ENCODE measurements around the gene PLEKHA7.
"Not testable (repeated sequence)": the region's sequence is repeated elsewhere in the genome, so short reads cannot be mapped to it uniquely, and the experiment has no call there.

Gene PLEKHA7

DNA sequence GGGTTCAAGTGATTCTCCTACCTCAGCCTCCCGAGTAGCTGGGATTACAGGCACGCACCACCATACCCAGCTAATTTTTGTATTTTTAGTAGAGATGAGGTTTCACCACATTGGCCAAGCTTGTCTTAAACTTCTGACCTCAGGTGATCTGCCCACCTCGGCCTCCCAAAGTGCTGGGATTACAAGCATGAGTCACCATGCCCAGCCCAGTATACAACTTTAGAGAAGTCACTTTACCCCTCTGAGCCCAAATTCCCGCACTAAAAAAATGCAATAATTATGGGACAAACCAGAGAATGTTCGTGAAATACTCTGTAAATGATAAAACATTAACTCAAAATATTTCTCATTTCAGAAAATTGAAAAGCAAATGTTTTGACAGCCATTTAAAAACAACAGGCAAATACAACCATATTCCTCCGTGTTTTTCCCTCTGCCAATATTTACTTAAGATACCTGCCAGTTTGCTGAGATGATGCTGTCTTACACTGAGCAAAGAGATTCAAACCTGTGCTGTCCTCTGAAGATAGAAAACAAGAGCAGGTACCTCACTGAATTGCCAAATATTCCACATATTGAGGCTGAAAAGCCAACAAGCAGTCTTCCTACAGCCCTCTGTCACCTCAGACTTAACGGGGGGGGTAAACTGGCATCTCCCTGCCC lies 9.6 kb downstream of the PLEKHA7 start:
- no peak for FAIRE-seq

DNA sequence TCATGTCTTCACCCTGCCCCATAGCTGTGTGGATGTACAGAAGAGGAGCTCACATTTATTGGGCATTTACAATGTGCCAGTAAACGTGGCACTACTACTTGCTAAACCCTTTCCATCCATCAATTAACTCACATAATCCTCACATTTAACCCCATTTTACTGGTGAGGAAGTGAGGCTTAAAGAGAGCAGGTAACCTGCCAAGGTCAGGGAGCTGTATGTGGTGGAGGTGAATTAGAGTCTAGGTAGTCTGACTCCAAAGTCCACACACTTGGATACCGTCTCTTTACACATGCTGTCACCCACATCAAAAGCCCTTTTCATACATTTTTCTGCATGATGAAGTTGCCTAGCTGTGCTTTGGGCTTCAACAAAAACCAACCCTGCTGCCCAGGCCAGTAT lies 10.8 kb downstream of the PLEKHA7 start:
- FAIRE-seq, result no peak

DNA sequence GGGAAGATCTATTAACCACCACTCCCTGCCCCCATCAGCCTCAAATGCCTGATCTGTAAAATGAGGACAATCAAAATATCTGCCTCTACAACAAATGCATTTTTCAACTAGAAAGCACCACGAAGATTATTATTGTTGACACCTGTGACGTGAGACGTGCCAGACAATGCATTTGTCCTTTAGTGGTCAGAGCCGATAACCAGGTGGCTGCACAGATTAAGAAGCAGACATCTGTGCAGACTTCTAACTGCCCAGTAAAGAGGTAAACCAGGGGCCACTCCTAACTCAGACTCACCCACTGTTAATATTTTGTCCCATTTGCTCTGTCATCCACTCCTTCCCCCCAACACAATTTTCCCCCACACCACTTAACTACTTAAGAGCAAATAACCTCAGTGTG lies 11.7 kb downstream of the PLEKHA7 start:
- FAIRE-seq, result no peak

DNA sequence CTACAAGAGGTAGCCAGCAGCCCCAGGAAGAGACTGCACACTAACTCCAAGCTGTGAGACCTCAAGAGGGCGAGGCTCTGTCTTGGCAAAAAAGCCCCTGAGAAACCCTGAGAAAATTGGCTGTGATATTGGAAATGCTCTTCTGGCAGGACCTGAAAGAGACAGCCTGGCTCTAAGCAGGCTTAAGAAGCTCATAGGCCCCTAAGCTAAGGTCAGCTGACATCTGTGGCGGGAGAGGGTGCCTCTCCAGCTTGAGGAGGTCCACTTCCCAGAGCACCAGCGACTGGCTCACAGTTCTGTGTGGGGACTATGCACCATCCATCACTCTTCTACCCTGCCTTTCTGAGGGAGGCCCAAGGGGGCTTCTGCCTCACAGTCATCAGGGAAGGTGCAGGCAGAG lies 12.4 kb downstream of the PLEKHA7 start:
- no peak for FAIRE-seq

DNA sequence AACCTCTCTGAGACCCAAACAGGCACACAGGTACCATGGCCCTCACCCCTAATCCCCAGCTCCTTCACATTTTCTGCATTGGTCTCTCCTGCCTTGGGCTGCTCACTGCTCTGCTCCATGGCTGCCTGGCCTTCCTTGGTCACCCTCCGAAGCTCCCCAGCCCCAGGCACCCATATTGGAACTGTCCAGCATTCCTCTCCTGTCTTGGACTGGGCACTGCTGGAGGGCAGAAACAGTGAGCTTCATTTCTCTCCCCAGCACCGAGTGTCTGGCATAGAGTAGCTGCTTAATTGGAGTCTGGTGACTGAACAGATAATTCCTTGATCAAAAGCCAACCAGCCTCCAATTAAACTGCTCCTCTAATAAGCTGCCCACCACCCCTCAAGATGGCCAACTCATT lies 13.2 kb downstream of the PLEKHA7 start:
- FAIRE-seq, result no peak

DNA sequence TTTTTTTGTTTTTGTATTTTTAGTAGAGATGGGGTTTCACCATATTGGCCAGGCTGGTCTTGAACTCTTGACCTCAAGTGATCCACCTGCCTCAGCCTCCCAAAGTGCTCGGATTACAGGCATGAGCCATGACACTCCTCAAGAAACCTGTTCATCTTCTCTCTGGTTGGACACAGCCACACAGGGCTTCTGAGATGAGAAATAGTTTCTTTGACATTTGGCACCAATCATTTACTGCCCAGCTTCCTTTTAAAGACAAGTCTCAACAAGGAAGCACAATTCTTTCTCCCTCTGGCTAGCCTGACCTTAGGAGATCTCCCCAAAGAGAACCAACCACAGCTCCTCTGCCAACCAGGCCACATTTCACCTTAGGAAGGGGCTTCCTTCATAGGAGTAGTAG lies 14.0 kb downstream of the PLEKHA7 start:
- FAIRE-seq, result not testable (repeated sequence)

DNA sequence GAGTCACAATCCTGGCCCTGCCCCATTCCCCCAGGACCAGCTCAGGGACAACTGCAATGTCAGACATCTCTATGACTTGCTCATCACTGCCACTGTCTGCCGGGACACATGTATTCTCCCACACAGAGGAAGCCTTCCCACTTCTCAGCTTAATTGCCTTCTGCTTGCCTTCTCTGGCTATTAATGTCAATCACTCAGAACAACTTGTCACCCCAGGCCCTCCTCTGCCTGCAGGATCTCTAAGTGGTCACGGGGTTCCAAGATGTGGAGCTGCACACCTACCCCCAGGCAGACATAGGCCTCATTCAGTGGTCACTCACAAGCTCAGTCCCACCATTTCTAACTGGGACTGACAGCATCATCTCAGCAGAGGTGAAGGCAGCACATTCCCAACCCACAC lies 15.1 kb downstream of the PLEKHA7 start:
- no peak for FAIRE-seq

DNA sequence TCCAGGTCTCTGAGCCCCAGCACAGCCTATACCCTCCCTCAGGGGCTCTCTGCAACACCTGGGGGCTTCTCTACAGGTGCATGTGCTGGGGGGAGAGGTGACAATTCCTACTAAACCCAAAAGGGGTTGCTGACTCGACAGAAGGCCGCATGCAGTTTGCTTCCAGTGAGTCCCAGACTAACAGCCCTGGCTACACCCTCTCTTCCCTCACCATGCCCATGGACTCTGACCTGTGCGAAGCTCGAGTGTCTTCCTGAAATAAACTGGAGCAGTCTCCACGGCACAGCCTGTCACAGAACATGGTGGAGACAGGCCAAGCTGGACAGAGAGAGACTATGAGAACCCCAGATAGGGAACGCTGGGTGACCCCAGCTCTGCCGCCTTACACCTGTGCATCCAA lies 16.6 kb downstream of the PLEKHA7 start:
- FAIRE-seq, result no peak

DNA sequence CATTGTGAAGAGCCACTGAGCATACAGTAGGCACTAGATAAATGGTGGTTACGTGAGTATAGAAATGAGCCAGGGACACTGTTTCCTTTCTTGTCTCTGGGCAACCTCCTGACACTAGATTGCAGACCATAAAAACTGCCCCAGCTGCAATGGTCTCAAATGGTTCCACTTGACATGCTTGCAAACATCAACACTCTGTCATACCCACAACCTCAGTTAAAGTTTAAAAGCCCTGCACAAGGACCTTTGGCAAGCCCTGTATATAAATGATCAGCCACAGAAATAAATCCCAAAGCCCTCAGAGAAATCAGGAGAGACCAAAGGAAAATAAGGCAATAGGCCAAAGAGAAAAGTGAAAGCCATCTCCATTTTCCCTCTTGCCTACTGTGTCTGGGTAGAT lies 20.7 kb downstream of the PLEKHA7 start:
- no peak for FAIRE-seq

DNA sequence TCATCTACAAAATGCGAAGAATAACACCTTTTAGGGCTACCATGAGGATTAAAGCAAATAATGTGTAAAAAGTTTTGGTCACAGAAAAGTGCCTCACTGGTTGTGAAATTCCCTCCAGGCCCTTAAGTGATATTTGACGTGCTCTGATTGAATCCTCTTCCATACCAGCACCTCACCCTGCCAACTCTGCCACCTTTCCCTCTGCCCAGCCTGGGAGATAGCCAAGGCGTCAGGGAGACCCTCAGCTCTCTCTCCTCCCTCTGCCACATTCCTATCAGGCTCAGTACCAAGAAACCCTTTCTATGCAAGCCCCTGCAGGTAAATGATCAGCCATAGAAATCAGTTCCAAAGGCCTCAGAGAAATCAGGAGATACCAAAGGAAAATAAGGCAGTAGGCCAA lies 21.4 kb downstream of the PLEKHA7 start:
- FAIRE-seq, result no peak

DNA sequence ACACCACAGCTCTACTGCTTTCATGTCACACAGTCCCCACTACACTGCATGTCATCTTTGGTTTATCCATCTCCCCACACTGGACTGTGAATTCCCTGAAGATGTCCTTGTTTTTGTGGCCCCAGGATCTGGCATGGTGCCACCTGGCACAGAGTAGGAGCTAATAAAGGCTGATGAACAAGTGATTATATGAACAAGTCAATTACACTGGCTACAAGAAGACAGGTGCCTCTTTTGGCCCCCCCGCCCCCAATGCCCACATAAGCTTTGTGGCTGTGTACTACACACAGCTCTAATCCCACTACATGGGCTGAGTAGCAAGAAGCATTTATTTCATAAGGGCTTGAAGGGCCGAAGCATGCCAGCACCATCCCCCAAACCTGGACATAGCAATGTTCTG lies 24.7 kb downstream of the PLEKHA7 start:
- FAIRE-seq, result no peak

DNA sequence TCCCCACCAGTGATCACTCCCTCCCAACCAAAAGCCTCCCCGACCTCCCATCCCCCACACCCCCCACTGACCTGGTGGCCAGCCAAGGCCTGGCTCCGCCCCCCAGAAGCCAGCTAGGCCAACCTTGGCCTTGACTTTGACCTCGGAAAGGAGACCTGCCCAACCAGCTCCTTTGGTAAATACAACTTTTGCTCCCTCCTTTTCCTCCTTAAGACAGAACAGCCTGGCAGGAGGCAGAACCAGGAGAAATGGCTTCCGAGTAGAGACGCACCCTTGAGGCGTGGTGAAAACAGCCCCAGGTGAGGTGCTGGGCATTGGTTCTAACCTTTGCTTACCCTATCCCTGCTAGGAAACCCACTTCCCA lies 27.0 kb downstream of the PLEKHA7 start:
- FAIRE-seq, result no peak

DNA sequence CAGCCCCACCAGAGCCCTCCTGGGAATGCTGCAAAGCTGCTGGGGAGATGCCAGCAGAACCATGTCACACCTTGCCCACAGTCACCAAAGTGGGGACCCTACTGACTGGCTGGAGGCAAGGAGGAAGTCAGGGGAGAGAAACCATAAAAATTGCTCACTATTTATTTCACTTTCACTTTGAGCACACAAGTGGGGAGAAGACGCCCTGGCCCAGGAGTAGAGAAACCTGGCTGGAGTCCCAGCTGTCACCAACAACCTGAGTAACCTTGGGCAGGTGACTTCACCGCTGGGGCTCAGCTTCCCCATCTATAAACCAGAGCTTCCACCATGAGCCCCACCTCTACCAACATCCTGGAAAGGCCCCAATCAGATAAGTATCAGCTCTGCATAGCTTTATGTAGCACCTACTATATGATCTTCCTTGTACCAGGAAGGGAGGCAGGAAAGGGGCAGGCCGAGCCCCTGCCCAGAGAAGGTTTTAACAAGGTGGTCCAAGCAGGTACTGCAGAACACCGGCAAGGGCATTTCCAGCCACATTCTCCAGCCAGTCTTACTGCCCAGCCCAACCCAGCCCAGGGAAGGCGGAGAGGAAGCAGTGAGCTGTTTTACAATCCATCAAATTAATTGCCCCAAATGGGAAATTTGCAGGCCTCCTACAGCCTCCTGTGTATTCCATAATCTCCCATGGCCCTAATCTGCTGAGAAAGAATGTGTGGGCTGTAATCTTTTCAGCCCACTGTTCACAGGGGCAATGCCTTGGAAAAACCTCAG lies 27.6 kb downstream of the PLEKHA7 start:
- FAIRE-seq, result no peak

DNA sequence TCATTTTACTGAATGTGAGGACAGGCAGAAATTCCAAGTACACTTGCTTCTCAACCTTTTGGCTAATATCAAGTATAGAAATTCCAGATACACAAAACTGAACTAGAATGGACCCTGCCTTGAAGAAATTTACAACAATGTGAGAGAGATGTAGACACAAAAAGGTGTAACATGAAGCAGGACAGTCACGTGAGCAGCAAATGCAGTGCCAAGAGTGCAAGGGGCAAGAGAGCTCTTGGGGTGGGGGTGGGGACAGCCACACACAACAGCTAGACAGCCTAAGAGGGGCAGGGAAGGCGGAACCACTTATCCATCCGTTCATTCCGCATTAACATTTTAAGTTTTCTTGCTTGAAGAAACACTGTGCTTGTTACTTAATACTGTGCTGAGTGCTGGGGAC lies 28.9 kb downstream of the PLEKHA7 start:
- no peak for FAIRE-seq

DNA sequence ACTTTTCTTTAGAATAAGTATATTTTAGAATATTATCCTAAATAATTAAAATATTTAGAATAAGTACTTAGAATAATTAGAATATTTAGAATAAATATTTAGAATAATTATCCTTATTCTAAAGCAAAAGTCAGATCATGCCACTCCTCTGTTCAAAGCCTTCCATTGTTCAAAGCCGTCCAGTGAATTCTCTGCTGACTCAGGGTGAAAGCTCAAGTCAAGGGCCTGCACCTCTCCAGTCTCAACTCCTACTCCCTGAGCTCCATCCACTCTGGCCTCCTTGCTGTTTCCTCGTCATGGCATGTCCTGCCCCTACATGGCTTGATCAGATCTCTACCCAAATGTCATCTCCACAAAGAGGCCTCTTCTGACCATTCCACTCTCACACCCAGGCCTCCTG lies 30.0 kb downstream of the PLEKHA7 start:
- no peak for FAIRE-seq

DNA sequence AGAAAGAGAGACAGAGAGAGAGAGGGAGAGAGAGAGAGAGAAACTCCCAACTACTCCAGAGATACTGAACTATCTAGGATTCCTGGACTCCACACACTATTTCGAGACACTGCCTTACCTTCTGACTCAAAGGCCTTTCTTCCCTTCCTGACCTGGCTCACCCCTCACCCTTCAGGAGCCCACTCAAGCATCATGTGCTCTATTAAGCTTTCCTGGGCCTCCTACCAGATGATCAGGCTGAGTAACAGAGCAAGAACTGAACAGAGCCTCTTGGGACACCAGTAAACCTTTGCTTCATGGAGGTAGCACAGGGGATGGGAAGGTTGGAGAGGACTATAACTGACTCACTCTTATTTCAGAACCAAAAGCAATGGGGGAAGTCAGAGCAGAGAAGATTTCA lies 31.4 kb downstream of the PLEKHA7 start:
- FAIRE-seq, result no peak

DNA sequence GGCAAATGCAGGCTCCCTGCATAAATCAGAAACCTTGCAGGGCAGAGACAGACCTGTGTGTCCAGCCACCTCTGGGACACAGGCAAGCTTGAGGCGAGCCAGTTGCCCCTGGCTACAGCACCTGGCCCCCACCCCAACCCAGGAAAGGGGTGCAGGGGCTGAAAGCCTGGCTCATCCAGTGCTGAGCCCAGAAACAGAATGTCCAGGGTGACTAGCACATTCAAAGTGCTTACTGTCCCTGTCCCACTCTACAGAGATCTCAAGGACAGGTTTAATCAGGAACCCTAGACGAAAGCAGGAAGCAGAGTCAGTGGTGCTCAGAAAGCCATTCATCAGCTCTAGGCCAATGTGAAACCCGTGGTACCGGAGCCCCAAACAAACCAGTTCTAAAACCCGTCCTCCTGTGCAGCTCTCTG lies 31.9 kb downstream of the PLEKHA7 start:
- no peak for FAIRE-seq

DNA sequence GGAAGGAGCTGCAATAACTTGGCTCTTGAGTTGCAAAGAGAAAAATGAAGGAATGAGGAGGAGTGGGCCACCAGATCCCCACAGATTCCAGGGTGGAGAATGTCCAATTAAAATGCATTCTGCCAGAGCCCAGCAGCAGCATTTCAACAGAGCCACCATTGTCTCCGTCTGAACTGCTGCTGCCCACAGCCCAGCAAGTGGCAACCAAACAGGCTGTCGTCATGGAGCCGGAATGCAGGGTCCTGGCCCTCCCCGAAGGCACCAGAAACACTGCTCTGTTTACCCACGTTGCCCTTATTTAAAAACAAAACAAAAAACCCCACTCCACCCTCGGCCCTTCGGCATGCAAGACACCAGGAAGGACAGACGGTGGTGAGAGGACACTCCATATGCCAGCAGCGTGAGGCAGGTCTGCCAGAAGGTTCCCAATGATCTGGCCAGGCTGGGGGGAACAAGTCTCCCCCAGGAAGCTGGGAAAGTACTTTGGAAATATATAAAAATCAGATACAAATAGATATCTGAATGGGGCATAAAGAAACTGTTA lies 32.5 kb downstream of the PLEKHA7 start:
- no peak for FAIRE-seq

DNA sequence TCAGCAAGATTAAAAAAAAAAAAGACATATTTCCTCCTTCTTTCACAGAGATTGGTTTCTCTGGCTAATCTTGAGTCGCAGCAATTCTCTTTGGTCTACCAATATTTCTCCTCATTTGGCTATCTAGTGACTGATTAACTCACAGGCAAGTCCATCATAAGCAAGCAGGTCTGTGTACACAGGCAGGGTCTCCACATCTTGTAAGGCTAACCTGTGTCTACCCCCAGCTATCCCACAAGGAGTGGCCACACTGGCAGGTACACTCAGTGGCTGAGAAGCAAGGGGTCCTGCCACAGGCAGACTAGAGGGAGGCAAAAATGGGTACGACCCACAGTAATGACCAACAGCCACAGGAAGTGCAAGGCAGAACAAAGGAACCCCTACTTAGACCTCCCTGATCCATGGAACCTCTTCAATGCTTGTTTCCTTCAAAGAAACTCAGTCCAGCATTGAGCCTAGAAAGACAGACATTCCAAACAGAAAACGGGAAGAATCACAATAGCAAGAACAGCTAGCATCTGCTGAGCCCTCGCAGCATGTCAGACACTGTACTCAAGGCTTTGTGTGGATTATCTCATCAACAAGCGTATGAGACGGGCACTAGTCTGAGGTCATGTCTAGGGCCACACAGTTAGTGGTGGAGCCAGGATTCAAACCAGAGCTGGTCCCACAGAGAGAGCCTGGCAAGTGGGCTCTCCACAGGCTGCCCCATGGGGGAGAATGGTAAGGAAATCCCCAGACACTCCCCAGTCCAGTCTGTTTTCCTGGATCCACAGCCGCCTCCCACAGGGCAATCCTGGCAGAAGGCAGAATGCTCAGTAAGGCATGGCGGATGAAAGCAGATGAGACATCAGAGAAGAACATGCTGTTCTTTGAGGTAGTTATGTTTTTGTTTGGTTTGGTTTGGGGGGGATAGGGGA lies 34.3 kb downstream of the PLEKHA7 start:
- FAIRE-seq, result no peak

DNA sequence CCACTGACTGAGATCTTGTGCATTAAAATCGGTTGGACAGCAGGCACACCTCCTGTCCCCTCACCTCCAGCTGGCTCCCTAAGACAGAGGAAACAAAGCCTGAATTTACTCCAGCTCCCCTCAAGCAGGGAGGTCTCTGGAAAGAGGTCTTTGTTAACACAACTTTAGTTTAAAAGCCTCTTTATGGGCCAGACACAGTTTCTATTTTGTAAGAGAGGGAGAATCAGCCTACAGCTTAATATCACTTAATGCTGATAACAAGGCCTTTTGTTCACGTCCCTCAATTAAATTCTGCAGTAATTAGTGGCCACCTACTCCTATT lies 36.3 kb downstream of the PLEKHA7 start:
- no peak for FAIRE-seq

DNA sequence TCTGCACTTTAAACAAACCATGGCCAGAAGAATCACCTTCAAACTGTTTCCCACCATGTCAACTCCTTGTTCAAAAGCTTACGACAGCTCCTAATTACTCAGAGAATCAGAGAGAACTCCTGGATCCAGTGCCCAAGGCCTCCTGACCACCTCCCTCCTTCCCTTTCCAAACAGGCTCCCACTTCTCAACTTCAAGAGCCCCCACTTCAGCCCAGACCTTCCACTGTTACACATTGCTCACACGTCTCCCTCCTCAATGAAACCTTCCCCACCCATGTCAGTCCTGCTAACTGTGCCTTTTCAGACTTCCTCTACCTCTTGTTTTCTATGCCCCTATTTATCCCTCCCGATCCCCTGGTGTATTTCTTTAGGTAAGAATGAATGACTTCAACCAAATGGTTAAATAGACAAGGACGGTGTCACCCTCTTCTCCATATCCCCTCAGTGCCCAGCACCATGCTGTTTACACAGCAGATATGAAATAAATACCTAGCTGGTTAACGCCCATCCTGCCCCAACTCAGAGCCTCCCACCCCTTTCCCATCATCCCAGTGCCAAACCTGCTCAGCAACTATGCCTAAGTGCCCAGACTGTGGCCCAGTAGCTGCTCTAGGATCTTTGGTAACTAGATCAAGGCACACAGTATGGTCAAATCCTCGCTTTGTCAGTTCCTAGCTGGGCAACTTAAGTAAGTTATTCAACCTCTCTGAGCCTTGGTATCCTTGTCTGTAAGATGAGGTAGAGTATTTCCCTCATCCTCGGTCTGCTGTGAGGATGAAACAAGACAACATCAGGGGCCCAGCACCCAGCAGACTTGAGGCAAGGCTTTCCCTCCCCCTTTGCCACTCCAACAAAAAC lies 36.8 kb downstream of the PLEKHA7 start:
- no peak for FAIRE-seq

DNA sequence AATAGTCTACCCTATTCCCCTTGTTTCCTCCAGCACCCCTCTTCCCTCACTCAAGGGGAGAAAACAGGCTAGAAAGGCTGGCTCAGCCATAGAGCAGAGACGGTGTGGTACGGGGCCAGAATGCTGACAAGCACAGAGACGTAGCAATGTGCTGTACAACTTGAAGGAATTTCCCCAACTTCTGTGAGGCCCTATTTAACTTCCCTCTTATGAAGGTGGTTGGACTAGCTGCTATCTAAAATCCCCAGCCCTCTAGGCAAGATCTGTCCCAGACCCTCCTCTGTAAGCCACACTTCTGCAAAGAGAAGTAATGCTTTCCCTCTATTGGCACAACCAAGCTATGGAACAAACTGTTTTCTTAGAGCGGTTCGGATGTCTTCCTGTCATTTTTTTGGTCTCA lies 37.8 kb downstream of the PLEKHA7 start:
- no peak for FAIRE-seq

DNA sequence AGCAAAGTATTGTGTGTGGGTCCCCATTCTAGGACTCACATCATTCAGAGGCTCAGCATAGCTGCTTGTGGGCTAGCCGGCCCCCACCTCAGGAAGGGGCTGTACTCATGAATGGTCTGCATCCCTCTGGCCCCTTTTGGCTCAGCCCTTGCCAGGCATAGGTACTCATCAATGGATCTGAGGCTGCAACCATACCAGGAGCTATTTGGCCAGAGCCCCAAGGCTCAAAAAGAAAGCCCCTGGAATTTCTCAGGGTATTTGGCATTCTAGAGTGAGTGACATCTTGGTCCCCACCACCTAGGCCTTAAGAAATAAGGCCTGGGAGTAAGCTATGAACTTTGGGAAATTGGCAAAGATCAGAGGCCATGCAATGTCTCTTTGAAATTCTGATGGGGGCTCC lies 38.3 kb downstream of the PLEKHA7 start:
- no peak for FAIRE-seq

All from TTC549 (cell line).